ENCODE results near the gene UBR4.

Gene UBR4

DNA sequence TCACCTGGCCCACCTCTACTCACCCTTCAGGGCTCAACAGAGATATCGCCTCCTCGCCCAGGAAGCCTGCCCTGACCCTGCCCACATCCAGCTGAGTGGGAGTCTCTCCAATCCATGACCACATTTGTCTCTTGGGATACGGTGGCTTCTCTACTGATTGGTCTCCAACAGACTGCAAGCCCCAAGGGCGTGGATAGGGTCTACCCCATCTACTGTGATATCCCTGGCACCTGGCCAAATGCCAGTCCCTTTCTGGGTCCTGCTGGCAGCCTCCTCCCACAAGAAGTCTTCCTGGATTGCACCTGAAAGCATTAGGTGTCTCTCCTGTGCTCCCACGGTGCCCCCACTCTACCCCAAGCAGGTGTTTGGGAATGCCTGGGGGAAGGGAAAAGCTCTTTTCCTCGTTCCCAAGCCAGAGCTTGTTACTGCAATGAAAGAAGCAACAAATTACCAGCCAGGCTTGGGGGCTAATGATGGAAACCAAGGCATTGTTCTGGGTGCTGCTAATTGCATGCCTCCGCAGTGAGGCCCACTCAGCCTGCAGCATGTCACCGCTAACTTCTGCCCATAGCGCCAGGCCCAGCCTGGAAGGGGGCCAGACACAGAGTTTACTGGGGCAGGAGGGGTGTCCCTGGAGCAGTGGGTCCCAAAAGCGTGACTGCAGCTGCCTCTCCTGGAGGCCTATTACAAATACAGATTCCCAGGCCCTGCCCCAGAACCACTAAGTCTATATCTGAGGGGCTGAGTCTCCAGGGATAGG lies 162.9 kb downstream of the UBR4 start:
- DNase-seq, result no peak

DNA sequence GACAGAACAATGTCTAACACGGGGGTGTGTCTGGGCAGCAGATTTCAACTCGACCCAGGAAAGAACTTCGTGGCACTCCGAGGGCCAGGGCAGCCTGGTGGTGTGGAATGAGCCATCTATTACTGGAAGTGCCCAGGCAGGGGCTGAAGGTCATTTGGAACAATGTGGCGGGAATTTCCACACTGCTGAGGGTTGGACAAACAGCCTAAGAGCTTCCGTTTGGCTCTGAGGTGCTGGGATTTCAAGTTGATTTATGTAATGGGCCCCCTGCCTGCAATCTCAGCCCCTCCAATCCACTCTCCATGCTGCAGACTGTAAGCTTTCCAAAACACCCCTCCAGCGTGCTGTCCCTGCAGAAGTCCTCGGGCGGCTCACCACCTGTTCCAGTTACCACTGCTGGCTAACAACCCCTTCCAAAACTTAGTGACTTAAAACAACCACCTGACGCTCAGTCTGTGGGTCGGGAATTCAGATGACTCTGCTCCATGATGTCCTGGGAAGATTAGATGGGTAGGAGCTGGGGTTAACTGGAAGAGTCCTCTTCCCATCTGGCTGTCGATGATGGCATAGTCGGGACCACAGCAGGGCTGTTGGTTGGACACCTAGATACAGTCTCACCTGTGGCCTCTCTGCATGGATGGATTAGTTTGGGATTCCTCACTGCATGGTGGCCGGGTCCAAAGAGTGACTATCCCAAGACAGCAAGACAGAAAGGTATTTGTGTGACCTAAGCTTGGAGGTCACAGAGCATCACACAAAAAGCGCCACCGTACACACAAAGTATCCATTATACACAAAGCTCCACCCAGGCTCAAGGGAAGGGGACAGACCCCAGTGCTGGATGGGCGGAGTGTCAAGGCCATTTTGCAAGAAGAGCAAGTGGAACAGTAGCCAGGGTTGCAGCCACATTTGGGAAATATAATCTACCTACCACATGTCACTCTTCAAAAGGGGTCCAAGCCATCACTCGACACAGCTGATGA lies 163.9 kb downstream of the UBR4 start:
- no peak for DNase-seq

DNA sequence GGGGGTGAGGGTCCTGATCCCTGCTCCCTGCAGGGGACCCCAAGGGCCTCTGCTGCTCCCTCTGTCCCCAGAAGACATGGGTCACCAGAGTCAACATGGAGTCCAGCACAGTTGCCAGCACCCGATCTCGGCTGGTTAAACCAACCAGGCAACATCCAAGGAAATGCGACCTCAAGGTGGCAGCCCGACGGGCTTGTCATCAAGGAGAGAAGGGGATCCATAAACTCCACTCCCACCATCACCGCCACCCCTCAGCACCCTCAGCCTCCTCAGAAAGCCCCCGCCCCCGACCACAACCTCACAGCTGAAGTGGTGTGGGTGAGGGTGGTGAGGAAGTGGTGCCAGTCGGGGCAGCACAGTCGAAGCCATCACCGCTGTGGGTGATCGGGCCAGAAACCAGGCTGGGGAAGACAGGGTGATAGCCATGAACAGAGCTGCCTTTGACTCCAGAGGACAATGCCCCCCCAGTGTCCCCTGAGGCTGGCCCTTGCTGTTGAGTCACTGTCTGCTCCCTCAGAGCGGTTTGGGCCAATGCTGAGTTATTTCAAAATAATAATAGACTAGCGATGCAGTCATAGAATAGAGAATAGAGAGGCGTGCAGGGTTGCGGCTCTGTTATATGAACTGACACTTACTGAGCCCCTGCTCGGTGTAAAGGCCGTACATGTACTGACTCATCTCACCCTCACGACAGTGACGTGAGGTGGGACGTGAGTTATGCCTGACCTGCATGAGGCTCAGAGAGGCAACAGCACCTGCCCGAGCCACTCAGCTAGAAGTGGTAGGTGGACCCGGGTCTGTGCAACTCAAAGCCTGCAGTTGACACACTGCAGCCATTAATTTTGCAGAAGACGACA lies 164.9 kb downstream of the UBR4 start:
- DNase-seq, result no peak

DNA sequence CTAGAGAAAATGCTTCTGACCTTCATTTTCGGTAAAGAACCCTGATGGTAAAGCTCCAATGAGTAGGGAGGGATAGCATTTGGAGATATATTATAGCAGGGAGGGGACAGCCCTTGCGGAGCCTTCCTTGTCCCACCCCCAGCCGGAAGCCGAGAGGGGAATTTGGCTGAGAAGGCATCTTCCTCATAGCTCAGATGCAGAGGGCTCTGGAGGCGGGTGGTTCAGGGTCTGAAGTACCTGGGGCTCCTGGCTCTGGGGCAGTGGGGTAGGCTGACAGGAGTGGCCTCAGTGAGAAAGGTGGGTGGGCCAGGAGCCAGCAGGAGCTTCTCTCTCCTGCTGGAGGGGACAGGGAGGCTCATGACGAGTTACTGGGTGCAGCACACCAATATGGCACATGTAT lies 165.6 kb downstream of the UBR4 start:
- no peak for DNase-seq

DNA sequence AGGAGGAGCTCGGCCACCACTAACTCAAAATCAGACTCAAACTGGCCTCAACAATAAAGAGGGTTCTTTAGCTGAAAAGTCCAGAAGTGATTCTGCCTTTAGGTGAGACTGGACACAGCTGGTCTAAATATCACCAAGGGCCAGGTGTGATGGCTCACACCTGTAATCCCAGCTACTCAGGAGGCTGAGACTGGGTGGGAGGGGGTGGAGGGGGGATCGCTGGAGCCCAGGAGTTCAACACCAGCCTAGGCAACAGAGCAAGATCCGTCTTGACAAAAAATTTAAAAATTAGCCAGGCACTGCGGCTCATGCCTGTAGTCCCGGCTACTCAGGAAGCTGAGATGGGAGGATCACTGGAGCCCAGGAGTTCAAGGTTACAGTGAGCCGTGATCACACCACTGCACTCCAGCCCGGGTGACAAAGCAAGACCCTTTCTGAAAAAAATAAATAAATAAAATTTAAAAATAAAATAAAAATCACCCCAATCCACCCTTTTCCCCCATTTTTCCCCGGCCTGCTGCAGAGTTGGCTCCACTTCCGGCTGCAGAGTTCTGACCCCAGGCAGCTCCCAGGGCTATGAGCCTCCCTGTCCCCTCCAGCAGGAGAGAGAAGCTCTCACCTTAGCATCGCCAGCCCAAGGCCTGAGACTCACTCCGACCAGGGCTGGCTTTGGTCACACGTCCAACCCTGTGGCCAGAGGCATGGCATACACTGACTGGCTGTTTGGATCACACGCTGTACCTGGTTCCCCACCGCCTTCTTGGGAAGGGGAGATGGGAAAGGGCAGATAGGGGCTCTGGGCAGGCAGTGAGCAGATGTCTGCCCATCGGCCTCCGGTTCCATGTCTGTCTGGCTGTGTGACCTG lies 166.3 kb downstream of the UBR4 start:
- no peak for DNase-seq

DNA sequence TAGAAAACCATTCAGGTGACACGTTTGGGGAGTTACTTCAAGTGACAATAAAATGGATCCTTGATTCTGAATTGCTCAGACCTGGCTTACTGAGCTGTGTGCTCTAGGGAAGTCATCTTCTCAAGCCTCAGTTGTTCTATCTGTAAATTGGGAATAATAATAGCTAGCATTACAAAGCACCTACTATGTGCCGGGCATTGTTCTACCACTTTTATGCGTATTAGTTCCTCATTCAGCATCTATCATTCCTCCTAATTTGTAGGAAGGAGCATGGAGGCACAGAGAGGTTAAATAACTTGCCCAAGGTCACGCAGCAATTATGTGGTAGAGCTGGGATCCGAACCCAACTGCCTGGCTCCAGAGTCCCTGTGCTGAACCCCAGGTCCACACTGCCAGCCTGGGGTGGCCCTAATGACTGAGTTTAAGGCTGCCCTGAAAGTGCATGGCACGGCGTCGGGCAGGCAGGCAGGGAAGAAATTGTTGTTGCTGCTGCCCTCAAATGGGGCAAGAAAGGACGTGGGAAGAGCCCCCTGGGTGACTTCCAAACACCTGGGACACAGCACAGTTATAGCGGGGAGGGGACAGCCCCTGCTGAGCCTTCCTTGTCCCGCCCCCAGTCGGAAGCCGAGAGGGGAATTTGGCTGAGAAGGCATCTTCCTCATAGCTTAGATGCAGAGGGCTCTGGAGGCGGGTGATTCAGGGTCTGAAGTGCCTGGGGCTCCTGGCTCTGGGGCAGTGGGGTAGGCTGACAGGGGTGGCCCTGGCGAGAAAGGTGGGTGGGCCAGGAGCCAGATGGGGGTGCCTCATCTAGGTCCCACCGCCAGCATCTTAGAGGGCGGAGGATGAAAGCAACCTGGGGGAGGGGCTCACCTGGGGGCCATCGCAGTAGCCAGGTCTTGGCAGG lies 167.1 kb downstream of the UBR4 start:
- DNase-seq, result no peak

DNA sequence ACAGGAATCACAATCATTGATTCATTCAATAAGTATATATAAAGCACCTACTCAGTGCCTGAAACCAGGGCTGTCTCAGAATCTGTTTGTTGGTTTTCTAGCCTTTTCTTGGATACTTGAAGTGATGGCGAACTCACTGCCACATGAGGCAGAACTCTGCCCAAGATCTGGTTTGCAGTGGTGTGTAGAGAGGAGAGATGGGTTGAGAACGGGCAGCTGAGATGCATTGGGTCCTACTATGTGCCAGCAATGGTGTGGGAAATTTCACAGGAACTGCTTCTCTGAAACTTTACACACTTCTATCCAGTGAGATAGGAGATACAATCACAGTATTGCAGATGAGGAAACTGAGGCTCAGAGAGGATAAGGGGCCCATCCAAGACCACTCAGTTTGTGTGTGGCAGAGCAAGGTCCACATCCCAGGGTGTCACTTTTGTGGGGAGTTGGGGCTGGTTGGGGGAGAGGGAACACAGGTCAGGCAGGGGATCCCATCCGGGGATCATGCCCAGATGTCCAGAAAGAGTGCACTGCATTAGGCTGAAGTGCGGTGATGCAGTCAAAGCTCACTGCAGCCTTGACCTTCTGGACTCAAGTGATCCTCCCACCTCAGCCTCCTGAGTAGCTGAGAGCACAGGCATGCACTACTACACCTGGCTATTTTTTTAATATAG lies 169.9 kb downstream of the UBR4 start:
- no peak for DNase-seq

DNA sequence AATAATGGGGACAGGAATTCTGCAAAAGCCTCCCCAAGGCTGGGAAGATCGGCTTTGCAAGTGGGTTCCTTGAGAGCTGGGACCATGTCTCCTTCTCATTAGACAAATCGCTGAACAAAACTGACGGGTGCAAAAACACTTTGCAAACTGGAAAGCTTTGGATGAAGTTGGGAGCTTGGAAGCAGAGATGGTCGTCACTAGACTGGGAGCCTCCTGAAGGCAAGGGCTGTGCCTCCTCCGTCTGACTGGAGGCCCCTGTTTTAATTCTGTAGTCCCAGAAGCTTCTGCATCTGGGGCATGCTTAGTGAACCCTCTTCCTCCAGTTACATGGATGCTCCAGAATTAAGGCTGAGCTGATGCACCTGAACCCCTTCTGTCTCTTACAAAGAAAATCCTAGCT lies 171.3 kb downstream of the UBR4 start:
- no peak for DNase-seq

DNA sequence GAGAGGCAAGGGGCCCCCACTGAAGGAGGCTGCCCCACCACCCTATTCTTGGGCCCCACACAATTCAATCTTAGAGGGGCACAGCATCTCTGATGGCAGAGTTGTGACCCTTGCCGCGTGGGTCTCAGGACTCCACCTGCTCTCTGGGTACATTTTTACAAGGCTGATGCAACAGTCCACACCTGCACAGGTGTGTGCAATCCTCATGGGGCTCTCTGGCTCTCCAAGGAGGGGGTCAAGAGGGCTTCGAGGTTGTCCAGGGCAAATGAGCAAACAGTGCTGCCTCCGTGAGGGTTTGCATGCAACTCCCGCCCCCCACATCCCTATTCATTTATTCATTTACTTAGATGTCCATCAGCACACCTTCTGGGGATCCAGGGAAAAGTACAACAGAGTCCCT lies 172.0 kb downstream of the UBR4 start:
- DNase-seq, result no peak

DNA sequence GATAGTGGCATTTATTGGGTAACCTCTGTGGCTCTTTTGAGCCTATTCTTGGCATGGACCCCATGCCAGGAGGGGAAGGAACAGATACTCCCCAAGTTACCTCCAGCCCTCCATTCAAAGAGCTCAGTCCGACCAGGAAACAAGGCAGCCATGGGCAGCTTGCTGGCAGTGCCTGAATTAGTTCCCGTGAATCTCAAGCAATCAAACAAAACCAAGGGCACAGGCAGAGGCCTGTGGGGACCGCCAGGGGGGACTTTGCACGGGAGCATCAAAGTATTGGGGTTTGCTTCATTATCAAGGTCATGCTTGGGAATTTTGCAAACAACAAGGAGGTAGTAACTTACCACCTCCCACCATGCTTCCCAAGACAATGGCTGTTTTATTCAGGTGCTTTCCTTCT lies 172.4 kb downstream of the UBR4 start:
- DNase-seq, result no peak

DNA sequence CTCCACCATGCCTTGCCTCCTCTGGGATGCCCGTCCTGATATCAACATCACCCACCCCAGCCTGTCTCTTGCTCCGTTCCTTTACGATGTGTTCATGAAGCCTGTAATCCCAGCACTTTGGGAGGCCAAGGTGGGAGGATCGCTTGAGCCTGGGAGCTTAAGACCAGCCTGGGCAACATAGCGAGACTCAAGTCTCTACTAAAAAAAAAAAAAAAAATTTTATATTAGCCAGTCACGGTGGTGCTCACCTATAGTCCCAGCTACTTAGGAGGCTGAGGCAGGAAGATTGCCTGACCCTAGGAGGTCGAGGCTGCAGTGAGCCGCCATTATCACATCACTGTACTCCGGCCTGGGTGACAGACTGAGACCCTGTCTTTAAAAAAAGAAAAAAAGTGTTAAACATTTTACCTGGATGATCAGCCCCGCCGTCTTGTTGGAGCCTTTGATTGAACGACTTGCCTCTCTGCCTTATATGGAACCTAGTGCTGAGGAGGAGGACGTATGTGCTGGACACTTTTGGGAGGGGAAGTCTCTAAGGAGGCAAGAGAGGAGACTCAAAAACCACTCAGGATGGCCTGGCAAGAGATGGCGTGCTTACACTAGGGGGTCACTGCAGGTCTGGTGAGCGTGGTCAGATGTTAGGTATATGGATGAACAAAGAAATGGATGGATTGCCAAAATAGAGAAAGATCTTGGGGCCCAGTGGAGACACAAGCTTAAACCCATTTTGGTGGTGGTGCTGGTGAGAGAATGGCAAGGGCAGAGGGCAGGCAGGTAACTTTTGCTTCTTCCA lies 173.1 kb downstream of the UBR4 start:
- no peak for DNase-seq

DNA sequence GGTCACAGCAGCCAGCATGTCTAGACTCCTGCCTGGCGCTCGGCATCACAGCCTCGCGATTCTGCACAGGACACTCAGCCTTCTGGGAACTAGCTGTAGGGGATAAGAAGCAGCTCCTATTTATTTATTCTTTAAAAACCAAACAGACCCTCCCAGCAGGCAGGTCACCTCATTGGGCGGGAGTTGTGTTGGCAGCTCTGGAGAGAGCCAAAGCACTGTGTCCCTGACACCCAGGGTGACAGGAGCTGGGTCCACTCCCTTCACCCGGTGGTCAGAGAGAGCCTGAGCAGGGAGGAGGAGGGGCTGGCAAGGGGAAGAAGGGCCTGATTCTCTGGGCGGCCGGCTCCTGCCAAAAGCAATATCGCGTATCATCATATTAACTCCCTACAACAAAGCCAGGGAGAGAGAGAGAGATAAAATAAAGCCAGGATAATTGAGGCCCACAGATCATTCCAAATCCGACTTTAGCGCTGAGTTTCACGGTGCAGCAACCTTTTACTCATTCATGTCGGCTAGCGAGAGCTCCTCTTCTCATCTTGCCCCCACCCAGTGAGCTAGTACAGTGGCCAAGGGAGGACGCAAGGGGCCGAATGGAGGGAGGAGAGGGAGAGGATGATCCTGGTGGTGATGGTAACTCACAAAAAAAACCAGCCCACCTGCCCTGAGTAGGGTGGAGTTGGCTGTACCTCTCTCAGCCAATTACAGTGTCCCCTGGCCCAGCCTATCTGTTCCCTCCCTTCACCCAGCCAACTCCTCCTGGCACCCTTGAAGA lies 173.8 kb downstream of the UBR4 start:
- no peak for DNase-seq

DNA sequence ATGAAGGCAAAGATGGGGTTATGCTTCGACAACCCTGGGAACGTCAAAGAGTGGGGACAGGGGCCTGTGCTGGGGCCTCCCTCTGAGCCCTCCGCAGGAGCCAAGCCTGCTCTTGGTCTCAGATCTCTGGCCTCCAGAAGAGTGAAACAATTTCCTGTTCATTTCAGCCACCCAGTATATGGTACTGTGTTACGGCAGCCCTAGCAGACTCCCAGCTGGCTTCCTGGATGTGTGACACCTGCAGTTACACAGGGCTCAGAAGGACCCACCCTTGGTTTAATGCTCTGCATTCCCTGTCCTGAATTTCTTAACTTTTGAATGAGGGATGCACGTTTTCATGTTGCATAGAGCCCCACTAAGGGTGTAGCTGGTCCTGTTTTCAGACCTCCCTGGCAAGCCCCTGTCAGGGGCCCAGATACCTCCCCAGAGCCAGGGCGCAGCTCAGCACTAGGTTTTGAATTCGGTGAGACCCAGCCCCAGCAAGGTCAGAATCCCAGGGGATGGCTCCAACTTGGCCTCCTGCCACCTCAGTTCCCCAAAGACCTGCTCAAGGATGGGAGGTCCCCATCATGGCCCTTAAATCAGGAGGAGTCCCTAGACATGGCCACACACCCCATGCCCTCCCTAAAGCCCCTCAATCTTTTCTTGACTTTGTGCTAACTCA lies 174.6 kb downstream of the UBR4 start:
- DNase-seq, result no peak

DNA sequence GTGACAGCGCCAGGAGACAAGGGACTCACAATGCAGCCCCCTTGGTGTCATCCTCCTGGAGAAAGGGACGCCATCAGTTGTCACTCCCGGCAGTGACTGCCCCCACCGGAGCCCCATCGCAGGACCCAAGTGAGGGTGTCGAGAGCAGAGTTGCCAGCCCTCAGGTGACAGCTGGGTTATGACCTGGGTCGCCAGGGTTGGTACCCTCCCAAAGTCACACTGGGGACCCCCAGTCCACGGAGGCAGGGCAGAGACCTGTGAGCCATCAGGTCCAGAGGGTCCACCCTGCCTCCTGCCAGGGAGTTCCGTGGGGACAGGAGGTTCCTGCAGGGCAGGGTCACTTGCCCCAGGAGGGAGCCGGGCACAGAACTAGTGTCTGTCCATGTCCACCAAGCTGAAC lies 175.3 kb downstream of the UBR4 start:
- DNase-seq, result no peak

DNA sequence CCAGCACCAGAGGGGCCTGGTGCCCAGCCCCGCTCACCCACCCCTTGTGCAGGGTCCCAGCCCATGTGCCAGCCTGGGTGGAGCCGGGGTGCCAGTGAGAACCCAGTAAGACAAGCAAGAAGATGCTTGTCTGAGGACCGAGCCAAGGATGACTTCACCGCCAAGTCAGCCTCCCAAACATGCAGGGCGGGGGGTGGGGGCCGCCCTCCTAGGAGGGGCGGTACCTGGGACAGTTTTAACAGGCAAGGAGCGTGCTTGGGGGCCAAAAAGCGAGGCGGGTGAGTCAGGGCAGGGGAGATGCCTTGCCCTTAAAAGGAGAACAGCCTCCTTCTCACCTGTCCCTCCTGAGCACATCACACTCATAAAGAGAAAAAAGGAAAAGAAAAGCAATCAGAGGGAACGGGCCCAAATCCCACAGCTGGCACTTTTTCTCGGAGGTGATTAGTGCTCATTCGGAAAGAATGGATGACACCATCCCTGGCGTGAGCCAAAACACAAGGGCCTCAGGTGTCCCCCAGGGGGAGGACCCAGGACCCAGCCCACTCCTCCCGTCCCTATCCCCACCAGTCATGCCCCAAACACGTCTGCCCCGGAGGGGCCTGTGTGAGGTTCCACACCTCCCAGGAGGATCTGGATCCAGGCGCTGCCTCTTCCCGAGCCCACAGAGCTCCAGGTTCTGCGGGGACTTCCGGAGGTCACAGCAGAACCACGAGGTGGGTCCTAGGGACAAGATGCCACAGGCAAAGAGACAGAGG lies 176.0 kb downstream of the UBR4 start:
- DNase-seq, result no peak

DNA sequence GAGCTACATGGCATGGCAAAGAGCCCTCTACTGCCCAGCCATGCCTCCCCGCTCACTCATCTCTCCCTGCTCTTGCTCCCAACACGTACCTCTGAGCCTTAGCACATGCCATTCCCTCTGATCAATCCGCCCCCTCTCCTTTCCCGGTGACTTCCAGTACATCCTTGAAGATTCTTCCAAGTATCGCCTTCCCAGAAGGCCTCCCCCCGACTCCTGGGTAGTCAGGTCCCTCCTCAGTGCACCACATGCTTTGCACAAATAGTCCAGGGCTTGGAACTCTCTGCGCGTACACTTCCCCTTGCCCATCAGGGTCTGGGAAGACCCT lies 176.6 kb downstream of the UBR4 start:
- DNase-seq, result no peak

DNA sequence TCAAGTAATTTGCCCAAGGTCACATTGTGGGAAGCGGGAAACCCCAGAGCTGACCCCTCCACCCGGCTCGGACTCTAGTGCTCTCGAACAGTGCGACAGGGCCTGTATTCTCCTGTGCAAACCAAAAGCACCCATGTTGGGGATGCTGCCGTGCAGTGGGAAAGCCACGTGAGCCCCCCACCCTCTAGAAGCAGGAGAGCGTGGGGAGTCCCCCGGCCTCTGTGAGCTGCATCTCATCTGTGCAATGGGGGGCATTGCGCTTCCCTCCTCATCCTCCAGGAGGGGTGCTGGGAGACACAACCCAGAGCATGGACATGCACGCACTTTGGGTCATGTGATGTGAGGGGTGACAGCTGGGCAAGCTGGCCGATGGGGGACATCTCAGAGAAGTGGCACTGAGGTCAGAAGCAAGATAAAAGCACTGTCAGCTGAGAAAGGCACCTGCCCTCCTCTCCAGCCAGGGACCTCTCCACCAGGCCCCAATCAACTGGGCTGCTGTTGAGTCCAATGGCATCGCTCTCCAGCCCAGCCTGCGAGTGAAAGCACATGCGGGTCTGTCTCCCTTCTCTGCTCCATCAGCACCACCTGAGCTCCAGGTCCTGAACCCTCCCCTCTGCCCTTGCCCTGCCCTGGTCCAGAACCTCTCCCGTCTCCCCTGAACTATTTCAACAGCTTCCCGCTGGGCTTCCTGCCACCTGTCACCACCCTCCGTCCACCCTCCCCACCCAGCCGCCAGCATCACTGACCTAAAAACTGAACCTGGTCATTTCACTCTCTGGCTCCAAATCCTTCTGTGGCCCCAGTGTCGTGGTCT lies 177.2 kb downstream of the UBR4 start:
- DNase-seq, result no peak
